Measurements from ENCODE around the gene GOLGA2. TPM values are rescaled to one million over a fixed set of nuclear protein-coding genes. Genes with fewer than 3 reads are reported as not detected.

Gene GOLGA2
- total and polyA plus RNA-seq, 2 of the 4 experiments (the other 2 are of a cell fraction), result 118 to 146 TPM

DNA sequence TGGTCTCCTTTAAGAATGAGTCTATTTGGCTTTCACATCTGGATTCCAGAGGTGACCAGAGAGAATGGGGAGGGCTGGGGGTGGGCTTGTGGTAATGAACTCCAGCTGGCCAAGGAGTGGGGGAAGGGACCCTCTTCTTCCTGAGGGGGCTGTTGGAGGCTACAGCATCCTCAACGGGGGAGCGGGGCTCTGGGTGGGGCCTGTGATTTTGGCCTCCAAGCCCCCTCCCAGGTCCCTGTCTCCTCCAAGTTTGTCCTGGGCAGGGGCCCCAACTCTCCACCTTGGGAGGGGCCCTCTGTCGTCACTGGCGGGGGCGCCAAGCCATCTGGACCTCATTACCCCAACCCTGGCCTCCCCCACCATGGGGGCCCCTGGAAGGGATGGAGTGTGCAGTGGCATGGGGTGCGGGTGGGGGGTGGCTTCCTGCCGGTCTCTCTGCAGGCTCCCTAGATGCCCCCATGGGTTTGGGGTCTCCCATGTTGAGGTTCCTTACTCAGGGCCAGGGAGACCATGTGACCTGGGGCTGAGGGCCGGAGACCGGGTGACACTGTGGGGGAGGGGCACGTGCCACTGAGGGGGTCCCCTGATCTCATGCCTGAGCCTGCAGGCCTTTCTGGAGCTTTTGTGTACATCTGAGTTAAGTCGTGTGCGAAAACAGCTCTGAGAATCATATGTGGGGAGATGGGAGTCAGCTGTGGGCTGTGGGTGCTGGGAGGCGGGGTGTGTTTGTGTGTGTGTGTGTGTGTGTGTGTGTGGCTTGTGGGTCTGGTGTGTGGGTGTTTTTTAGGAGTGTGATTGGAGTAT, 32.4 kb downstream of the GOLGA2 start:
- Histone ChIP-seq H3K56ac (ENCODE audit: extremely low read depth, insufficient read depth, low read length) (no peak overlapping the region), H3K4me2 (ENCODE audit: low read depth, low read length) (no peak overlapping the region; the same call in 1 of the 2 replicates), H2BK5ac (ENCODE audit: low read depth, low read length, poor library complexity, severe bottlenecking) (no peak overlapping the region), H4K91ac (ENCODE audit: insufficient read depth, low read depth, low read length) (no peak overlapping the region), H2BK20ac (ENCODE audit: low read depth, low read length) (no peak overlapping the region; the same call in 1 of the 2 replicates), H3K23ac (ENCODE audit: low read depth, low read length) (no peak overlapping the region), H3K4ac (ENCODE audit: low read depth, low read length) (peak overlapping the region; percentile 62; the same call in 1 of the 2 replicates), H4K8ac (ENCODE audit: low read depth in 2 of 2, low read length in 2 of 2) (peak overlapping the region in 1 of 2 experiments; percentile 10; a peak in 2 of 4 replicates), H2AK9ac (replicated peaks; ENCODE audit: low read depth, low read length, poor library complexity) (peak overlapping the region; percentile 99), H3K14ac (replicated peaks; ENCODE audit: low read depth, low read length) (peak overlapping the region; percentile 83), H3K4me1 (ENCODE audit: control insufficient read depth, insufficient read depth, low read length) (peaks cover 26% of the 10 kb centered on the region), H3K9ac (ENCODE audit: low read depth, low read length) (no peak overlapping the region), H2AFZ (replicated peaks; ENCODE audit: low read length, poor library complexity) (peak overlapping the region; percentile 66), H3K4me3 (ENCODE audit: insufficient read depth, low read depth, low read length) (no peak overlapping the region), H2BK120ac (ENCODE audit: low read depth, low read length) (peak overlapping the region; percentile 13; the same call in 1 of the 2 replicates), H3K18ac (ENCODE audit: low read depth, low read length) (no peak overlapping the region; the same call in 1 of the 2 replicates), H3K9me1 (ENCODE audit: insufficient read depth, low read length) (peaks cover 23% of the 10 kb centered on the region), H2BK15ac (ENCODE audit: low read depth, low read length) (no peak overlapping the region; the same call in 2 of the 3 replicates), H3K27ac (ENCODE audit: insufficient read depth, low read length) (no peak overlapping the region), H2AK5ac (ENCODE audit: low read depth, low read length) (peak overlapping the region; percentile 98), H3K79me1 (ENCODE audit: low read depth in 1 of 2, low read length in 2 of 2) (peaks cover 0 to 15% of the 10 kb centered on the region in 2 experiments; a peak in 2 of 4 replicates), H3K9me3 (ENCODE audit: control insufficient read depth, insufficient read depth, low read length) (no peaks in the 10 kb centered on the region), H3K36me3 (ENCODE audit: control insufficient read depth, insufficient read depth, low read length) (no peaks in the 10 kb centered on the region), H4K5ac (ENCODE audit: low read depth, low read length) (no peak overlapping the region; the same call in 1 of the 2 replicates), H4K20me1 (ENCODE audit: insufficient read depth, low read length) (no peaks in the 10 kb centered on the region), H3K27me3 (ENCODE audit: control insufficient read depth, insufficient read depth, low read length) (no peaks in the 10 kb centered on the region)
- in situ Hi-C loops (cut with MboI; ENCODE audit: low sequenced_read_pairs) (no loop called here), dilution Hi-C loops (cut with HindIII; ENCODE audit: low sequenced_read_pairs, unreplicated experiment) (no loop called here), intact Hi-C loops (cut with micrococcal nuclease) (no loop called here)
- ChIA-PET POLR2A (ENCODE audit: unreplicated experiment) (no interaction called here), CTCF (no interaction called here)
- TF ChIP-seq BHLHE40 (IDR thresholded peaks at IDR 0.05; ENCODE audit: low read depth, low read length), result 0 out of 2 replicates have a peak, but pooled peaks have one; percentile 12
- no peak for TF ChIP-seq CTCF (conservative IDR thresholded peaks at IDR 0.05; ENCODE audit: low read depth, low read length)
- no peak for TF ChIP-seq MAFK (IDR thresholded peaks at IDR 0.05; ENCODE audit: low read depth, low read length)
- peak; percentile 21 for DNase-seq
- ATAC-seq (ENCODE audit: low read depth), result no peak
- BruUV-seq (replicated peaks), result no TSS peak
- 8% methylated on average over 2 of the region's 13 CpGs; no CpG with 5 or more reads in 1 of the 2 experiments for WGBS, 2 experiments (ENCODE audit: extremely low coverage in 2 of 2, insufficient read length in 1 of 2)
